ENCODE measurements around the gene CD58.

CD58 gene

GRCh38 chr1:116494745-116495144 lies 76.1 kb downstream of the CD58 start:
- Histone ChIP-seq H3K27ac (ENCODE audit: insufficient read depth in 1 of 2, low read depth in 1 of 2, low read length in 2 of 2, poor library complexity in 1 of 2, severe bottlenecking in 2 of 2) (no peak overlapping the region), H3K36me3 (ENCODE audit: control insufficient read depth in 4 of 4, insufficient read depth in 4 of 4, low read length in 3 of 4) (no peaks in the 10 kb centered on the region), H3K4me3 (ENCODE audit: control insufficient read depth in 1 of 7, extremely low read depth in 1 of 7, insufficient read depth in 4 of 7, low read depth in 2 of 7, low read length in 6 of 7) (no peak overlapping the region), H3K4me1 (ENCODE audit: control extremely low read depth in 1 of 4, control insufficient read depth in 4 of 4, insufficient read depth in 4 of 4, low read length in 3 of 4) (peaks cover 4 to 53% (median 14%) of the 10 kb centered on the region in 4 experiments), H3K9me3 (ENCODE audit: control extremely low read depth in 1 of 5, control insufficient read depth in 4 of 5, insufficient read depth in 2 of 5, low read depth in 1 of 5, low read length in 4 of 5) (no peaks in the 10 kb centered on the region), H3K27me3 (replicated peaks in 2 of 5; ENCODE audit: control insufficient read depth in 4 of 5, insufficient read depth in 5 of 5, low read length in 4 of 5) (no peaks in the 10 kb centered on the region)
- 94% methylated on average over 2 of the region's 2 CpGs for WGBS (ENCODE audit: insufficient coverage)
- ChIA-PET CTCF (interaction anchor here (0.7 to 11.2 kb wide), 4 partner anchors 11 to 813 kb away, joined by 3 to 140 read pairs (median 17); no protein-coding TSS in a partner anchor), POLR2A (no interaction called here)
- DNase-seq, result no peak

- Histone ChIP-seq H3K27ac (ENCODE audit: insufficient read depth in 1 of 2, low read depth in 1 of 2, low read length in 2 of 2, poor library complexity in 1 of 2, severe bottlenecking in 2 of 2) (no peak overlapping the region), H3K27me3 (replicated peaks in 2 of 5; ENCODE audit: control insufficient read depth in 4 of 5, insufficient read depth in 5 of 5, low read length in 4 of 5) (no peaks in the 10 kb centered on the region), H3K9me3 (ENCODE audit: control extremely low read depth in 1 of 5, control insufficient read depth in 4 of 5, insufficient read depth in 2 of 5, low read depth in 1 of 5, low read length in 4 of 5) (no peaks in the 10 kb centered on the region), H3K36me3 (ENCODE audit: control insufficient read depth in 4 of 4, insufficient read depth in 4 of 4, low read length in 3 of 4) (no peaks in the 10 kb centered on the region), H3K4me1 (ENCODE audit: control extremely low read depth in 1 of 4, control insufficient read depth in 4 of 4, insufficient read depth in 4 of 4, low read length in 3 of 4) (peaks cover 5 to 57% (median 17%) of the 10 kb centered on the region in 4 experiments), H3K4me3 (ENCODE audit: control insufficient read depth in 1 of 7, extremely low read depth in 1 of 7, insufficient read depth in 4 of 7, low read depth in 2 of 7, low read length in 6 of 7) (no peak overlapping the region)
- 98% methylated on average over 12 of the region's 12 CpGs for WGBS (ENCODE audit: insufficient coverage)
- ChIA-PET POLR2A (no interaction called here), CTCF (interaction anchor here (0.7 to 11.2 kb wide), 4 partner anchors 11 to 813 kb away, joined by 3 to 140 read pairs (median 18); no protein-coding TSS in a partner anchor)
- DNase-seq, result no peak
Observed at GRCh38 chr1:116494353-116494692, 76.5 kb downstream of the CD58 start.

GRCh38 chr1:116493484-116494352 lies 77.1 kb downstream of the CD58 start:
- DNase-seq, result no peak

GRCh38 chr1:116493036-116493435 lies 77.8 kb downstream of the CD58 start:
- H3K9me3 ChIP-seq (ENCODE audit: control extremely low read depth in 1 of 5, control insufficient read depth in 4 of 5, insufficient read depth in 2 of 5, low read depth in 1 of 5, low read length in 4 of 5), result no peaks in the 10 kb centered on the region
- no peak for DNase-seq
- H3K36me3 ChIP-seq (ENCODE audit: control insufficient read depth in 4 of 4, insufficient read depth in 4 of 4, low read length in 3 of 4), result no peaks in the 10 kb centered on the region
- no peak overlapping the region for H3K4me3 ChIP-seq (ENCODE audit: control insufficient read depth in 1 of 7, extremely low read depth in 1 of 7, insufficient read depth in 4 of 7, low read depth in 2 of 7, low read length in 6 of 7)
- H3K4me1 ChIP-seq (ENCODE audit: control extremely low read depth in 1 of 4, control insufficient read depth in 4 of 4, insufficient read depth in 4 of 4, low read length in 3 of 4), result peaks cover 5 to 51% (median 15%) of the 10 kb centered on the region in 4 experiments
- POLR2A ChIA-PET, result interaction anchor here (1.1 kb wide), 1 partner anchor 249 kb away, joined by 3 read pairs; no protein-coding TSS in a partner anchor
- CTCF ChIA-PET, result interaction anchor here (1.0 to 11.2 kb wide), 3 partner anchors 10 to 352 kb away, joined by 3 to 140 read pairs (median 31); no protein-coding TSS in a partner anchor
- 94% methylated on average over 7 of the region's 7 CpGs for WGBS (ENCODE audit: insufficient coverage)
- H3K27me3 ChIP-seq (replicated peaks in 2 of 5; ENCODE audit: control insufficient read depth in 4 of 5, insufficient read depth in 5 of 5, low read length in 4 of 5), result no peaks in the 10 kb centered on the region
- no peak overlapping the region for H3K27ac ChIP-seq (ENCODE audit: insufficient read depth in 1 of 2, low read depth in 1 of 2, low read length in 2 of 2, poor library complexity in 1 of 2, severe bottlenecking in 2 of 2)

More at GRCh38 chr1:116493484-116494352, 77.1 kb downstream of the CD58 start:
- 98% methylated on average over 27 of the region's 29 CpGs for WGBS (ENCODE audit: insufficient coverage)
- H3K4me1 ChIP-seq (ENCODE audit: control extremely low read depth in 1 of 4, control insufficient read depth in 4 of 4, insufficient read depth in 4 of 4, low read length in 3 of 4), result peaks cover 5 to 53% (median 16%) of the 10 kb centered on the region in 4 experiments
- no peak overlapping the region for H3K4me3 ChIP-seq (ENCODE audit: control insufficient read depth in 1 of 7, extremely low read depth in 1 of 7, insufficient read depth in 4 of 7, low read depth in 2 of 7, low read length in 6 of 7)
- POLR2A ChIA-PET, result no interaction called here
- H3K9me3 ChIP-seq (ENCODE audit: control extremely low read depth in 1 of 5, control insufficient read depth in 4 of 5, insufficient read depth in 2 of 5, low read depth in 1 of 5, low read length in 4 of 5), result no peaks in the 10 kb centered on the region
- no peaks in the 10 kb centered on the region for H3K36me3 ChIP-seq (ENCODE audit: control insufficient read depth in 4 of 4, insufficient read depth in 4 of 4, low read length in 3 of 4)
- H3K27ac ChIP-seq (ENCODE audit: insufficient read depth in 1 of 2, low read depth in 1 of 2, low read length in 2 of 2, poor library complexity in 1 of 2, severe bottlenecking in 2 of 2), result no peak overlapping the region
- no peaks in the 10 kb centered on the region for H3K27me3 ChIP-seq (replicated peaks in 2 of 5; ENCODE audit: control insufficient read depth in 4 of 5, insufficient read depth in 5 of 5, low read length in 4 of 5)
- CTCF ChIA-PET, result interaction anchor here (0.6 to 11.2 kb wide), 5 partner anchors 10 to 353 kb away, joined by 3 to 140 read pairs (median 6); no protein-coding TSS in a partner anchor

GRCh38 chr1:116492358-116492811 lies 78.4 kb downstream of the CD58 start:
- Histone ChIP-seq H3K27me3 (replicated peaks in 2 of 5; ENCODE audit: control insufficient read depth in 4 of 5, insufficient read depth in 5 of 5, low read length in 4 of 5) (no peaks in the 10 kb centered on the region), H3K9me3 (ENCODE audit: control extremely low read depth in 1 of 5, control insufficient read depth in 4 of 5, insufficient read depth in 2 of 5, low read depth in 1 of 5, low read length in 4 of 5) (no peaks in the 10 kb centered on the region), H3K4me3 (ENCODE audit: control insufficient read depth in 1 of 7, extremely low read depth in 1 of 7, insufficient read depth in 4 of 7, low read depth in 2 of 7, low read length in 6 of 7) (no peak overlapping the region), H3K36me3 (ENCODE audit: control insufficient read depth in 4 of 4, insufficient read depth in 4 of 4, low read length in 3 of 4) (no peaks in the 10 kb centered on the region), H3K27ac (ENCODE audit: insufficient read depth in 1 of 2, low read depth in 1 of 2, low read length in 2 of 2, poor library complexity in 1 of 2, severe bottlenecking in 2 of 2) (no peak overlapping the region), H3K4me1 (ENCODE audit: control extremely low read depth in 1 of 4, control insufficient read depth in 4 of 4, insufficient read depth in 4 of 4, low read length in 3 of 4) (peaks cover 5 to 51% (median 15%) of the 10 kb centered on the region in 4 experiments)
- CTCF ChIA-PET, result interaction anchor here (1.0 to 11.2 kb wide), 4 partner anchors 9 to 352 kb away, joined by 3 to 140 read pairs (median 17); no protein-coding TSS in a partner anchor
- POLR2A ChIA-PET, result interaction anchor here (1.1 kb wide), 1 partner anchor 248 kb away, joined by 3 read pairs; no protein-coding TSS in a partner anchor
- peak in 1 of 3 donors; percentile 43 for DNase-seq
- WGBS (ENCODE audit: insufficient coverage), result 33% methylated on average over 1 of the region's 4 CpGs

GRCh38 chr1:116491700-116492357 lies 79.0 kb downstream of the CD58 start:
- ChIA-PET CTCF (interaction anchor here (1.0 to 11.2 kb wide), 5 partner anchors 7 to 352 kb away, joined by 3 to 140 read pairs (median 21); no protein-coding TSS in a partner anchor), POLR2A (interaction anchor here (1.1 kb wide), 1 partner anchor 248 kb away, joined by 3 read pairs; no protein-coding TSS in a partner anchor)
- H3K9me3 ChIP-seq (ENCODE audit: control extremely low read depth in 1 of 5, control insufficient read depth in 4 of 5, insufficient read depth in 2 of 5, low read depth in 1 of 5, low read length in 4 of 5), result no peaks in the 10 kb centered on the region
- peaks cover 4 to 50% (median 14%) of the 10 kb centered on the region in 4 experiments for H3K4me1 ChIP-seq (ENCODE audit: control extremely low read depth in 1 of 4, control insufficient read depth in 4 of 4, insufficient read depth in 4 of 4, low read length in 3 of 4)
- H3K4me3 ChIP-seq (ENCODE audit: control insufficient read depth in 1 of 7, extremely low read depth in 1 of 7, insufficient read depth in 4 of 7, low read depth in 2 of 7, low read length in 6 of 7), result no peak overlapping the region
- no peak overlapping the region for H3K27ac ChIP-seq (ENCODE audit: insufficient read depth in 1 of 2, low read depth in 1 of 2, low read length in 2 of 2, poor library complexity in 1 of 2, severe bottlenecking in 2 of 2)
- H3K36me3 ChIP-seq (ENCODE audit: control insufficient read depth in 4 of 4, insufficient read depth in 4 of 4, low read length in 3 of 4), result no peaks in the 10 kb centered on the region
- DNase-seq, result no peak
- 95% methylated on average over 3 of the region's 5 CpGs for WGBS (ENCODE audit: insufficient coverage)
- no peaks in the 10 kb centered on the region for H3K27me3 ChIP-seq (replicated peaks in 2 of 5; ENCODE audit: control insufficient read depth in 4 of 5, insufficient read depth in 5 of 5, low read length in 4 of 5)

Data from common myeloid progenitor, CD34-positive (primary cell).